HCT116 (cell line): ENCODE data around the gene RPS17. TPM values are rescaled to one million over a fixed set of nuclear protein-coding genes. Genes with fewer than 3 reads are reported as not detected.

Experiments used
- ATAC-seq: fragments of 200-7000 bp; cut with Tn5 transposase; 2 replicates; pipeline ENCODE4 v1.9.1; 2020; ENCODE audit warnings: mild to moderate bottlenecking, moderate library complexity
- BruUV-seq: library from RNA; stranded (reverse); fragments of 400-500 nt; replicated peaks from 2 replicates; lab custom pipeline; 2021; lab: Mats Ljungman, UMichigan
- CTCF ChIA-PET: fragments of 300-600 bp; sonication (Branson Sonifier 250); formaldehyde crosslinking; loops from one replicate; lab custom pipeline; 2021; ENCODE audit warnings: antibody characterized with exemption; lab: Charles Lee
- POLR2A ChIA-PET: fragments of 300-600, 350-600 bp; sonication (Branson Sonifier 250); formaldehyde crosslinking; loops from one replicate; lab custom pipeline; 2021; ENCODE audit warnings: antibody characterized with exemption; lab: Charles Lee
- RAD21 ChIA-PET, 2 experiments: fragments of 300-600 bp; sonication (Branson Sonifier 250); formaldehyde crosslinking; loops; one replicate each; lab custom pipeline; 2023; ENCODE audit warnings: low total read pairs in 2 of 2; ENCODE audit not compliant: uncharacterized antibody in 2 of 2, unreplicated experiment in 2 of 2, low non-redundant PET in 1 of 2; lab: Charles Lee
- DNase-seq: peaks from one replicate; pipeline ENCODE4 v3.0.0-alpha.2; 2010; ENCODE audit warnings: low read depth, low spot score
- H2AFZ ChIP-seq: fragments of 200-600 bp; shearing (Covaris generic), sonication (generic); 2 replicates; pipeline ENCODE4 v1.6.1; 2017; ENCODE audit warnings: low read depth, mixed run types, mixed read lengths, antibody characterized with exemption, low read length; ENCODE audit not compliant: poor library complexity, severe bottlenecking
- H3K27ac ChIP-seq: 2 replicates; pipeline ENCODE4 v1.5.1; 2012; ENCODE audit warnings: low read depth, low read length
- H3K27me3 ChIP-seq: fragments of 200-600 bp; sonication (generic); 2 replicates; pipeline ENCODE4 v1.6.1; 2016; ENCODE audit warnings: mixed run types, low read length, mixed read lengths; ENCODE audit not compliant: insufficient read depth
- H3K36me3 ChIP-seq, 2 experiments: fragments of 200-500 bp in 1 of 2; fragments of 200-600 bp in 1 of 2; sonication (Bioruptor generic) in 1 of 2; sonication (generic) in 1 of 2; 2 replicates each; pipeline versions ENCODE4 v1.5.1 to v1.6.1; 2014 to 2016; ENCODE audit warnings: low read length in 2 of 2, inconsistent platforms in 1 of 2, mixed read lengths in 1 of 2, mixed run types in 1 of 2; ENCODE audit not compliant: insufficient read depth in 2 of 2, control insufficient read depth in 1 of 2
- H3K4me1 ChIP-seq, 2 experiments: fragments of 200-600 bp in 1 of 2; sonication (generic) in 1 of 2; 2 replicates each; pipeline versions ENCODE4 v1.5.1 to v1.6.1; 2012 to 2017; ENCODE audit warnings: low read length in 2 of 2, inconsistent platforms in 1 of 2, mild to moderate bottlenecking in 1 of 2, mixed read lengths in 1 of 2, mixed run types in 1 of 2, moderate library complexity in 1 of 2; ENCODE audit not compliant: insufficient read depth in 2 of 2, control insufficient read depth in 1 of 2
- H3K4me2 ChIP-seq: fragments of 200-600 bp; sonication (generic); 2 replicates; pipeline ENCODE4 v1.6.1; 2017; ENCODE audit warnings: mixed run types, low read length, mixed read lengths
- H3K4me3 ChIP-seq, 2 experiments: fragments of 200-600 bp in 1 of 2; sonication (generic) in 1 of 2; replicated peaks in 1 of 2; 2 replicates each; pipeline ENCODE4 v1.5.1; 2011 to 2016; ENCODE audit warnings: low read length in 2 of 2, control low read depth in 1 of 2, low read depth in 1 of 2, mild to moderate bottlenecking in 1 of 2, mixed read lengths in 1 of 2, mixed run types in 1 of 2
- H3K79me2 ChIP-seq: fragments of 200-600 bp; sonication (generic); 2 replicates; pipeline ENCODE4 v1.6.1; 2017; ENCODE audit warnings: mild to moderate bottlenecking, mixed run types, low read length, moderate library complexity, mixed read lengths; ENCODE audit not compliant: insufficient read depth
- H3K9ac ChIP-seq: fragments of 200-600 bp; sonication (generic); 2 replicates; pipeline ENCODE4 v1.6.1; 2016; ENCODE audit warnings: low read length, mixed read lengths
- H3K9me2 ChIP-seq: fragments of 200-600 bp; sonication (generic), shearing (Covaris generic); 2 replicates; pipeline ENCODE4 v1.6.1; 2017; ENCODE audit warnings: mixed run types, mild to moderate bottlenecking, moderate library complexity; ENCODE audit not compliant: insufficient read depth
- H3K9me3 ChIP-seq, 2 experiments: fragments of 200-500 bp in 1 of 2; fragments of 200-600 bp in 1 of 2; sonication (Bioruptor generic) in 1 of 2; sonication (generic) in 1 of 2; 2 replicates each; pipeline ENCODE4 v1.6.1; 2014 to 2017; ENCODE audit warnings: low read length in 2 of 2, mixed read lengths in 2 of 2, inconsistent platforms in 1 of 2, low read depth in 1 of 2, mild to moderate bottlenecking in 1 of 2, mixed run types in 1 of 2, moderate library complexity in 1 of 2; ENCODE audit not compliant: control insufficient read depth in 1 of 2, insufficient read depth in 1 of 2
- H4K20me1 ChIP-seq: fragments of 200-600 bp; sonication (generic), shearing (Covaris generic); 2 replicates; pipeline ENCODE4 v1.6.1; 2017; ENCODE audit warnings: mixed run types, mild to moderate bottlenecking, moderate library complexity; ENCODE audit not compliant: insufficient read depth
- ATF3 ChIP-seq: IDR thresholded peaks from 2 replicates; pipeline ENCODE4 v1.6.1; 2012
- ELF1 ChIP-seq: IDR thresholded peaks from 2 replicates; pipeline ENCODE4 v1.6.1; 2012; ENCODE audit warnings: low read depth, borderline replicate concordance
- EZH2 ChIP-seq: fragments of 200-600 bp; sonication (generic); IDR thresholded peaks from 2 replicates; pipeline ENCODE4 v1.6.1; 2017; ENCODE audit warnings: antibody characterized with exemption, mixed run types
- EZH2phosphoT487 ChIP-seq: fragments of 200-600 bp; IDR thresholded peaks from 2 replicates; pipeline ENCODE4 v1.6.1; 2018; ENCODE audit warnings: antibody characterized with exemption, borderline replicate concordance
- FOSL1 ChIP-seq: IDR thresholded peaks from 2 replicates; pipeline ENCODE4 v1.6.1; 2012; ENCODE audit warnings: low read depth
- TCF7L2 ChIP-seq: IDR thresholded peaks from 2 replicates; pipeline ENCODE4 v1.7.0; 2011; ENCODE audit warnings: borderline replicate concordance, inconsistent platforms; ENCODE audit not compliant: insufficient read depth, insufficient read length; ENCODE audit errors: extremely low read depth
- YY1 ChIP-seq: IDR thresholded peaks from 2 replicates; pipeline ENCODE4 v1.6.1; 2011; ENCODE audit warnings: low read length, low read depth, moderate library complexity, mild to moderate bottlenecking; ENCODE audit not compliant: insufficient replicate concordance; ENCODE audit errors: extremely low read depth
- intact Hi-C: fragments of 100-400 bp; cut with micrococcal nuclease; formaldehyde crosslinking; loops from 2 replicates; pipeline ENCODE4 v1.10.0; 2022
- total RNA-seq: library from RNA; stranded (reverse); gene quantifications from one replicate; pipeline ENCODE4 v1.2.1, GENCODE V29; 2021; ENCODE audit not compliant: unreplicated experiment
- TF ChIP-seq, protein P1 (sequence below): IDR thresholded peaks from 2 replicates; pipeline ENCODE4 v1.6.1; 2011; ENCODE audit warnings: mild to moderate bottlenecking, low read length, moderate library complexity; ENCODE audit not compliant: insufficient replicate concordance; ENCODE audit errors: extremely low read depth
- TF ChIP-seq, protein P2 (sequence below): IDR thresholded peaks from 2 replicates; pipeline ENCODE4 v1.6.1; 2012; ENCODE audit warnings: low read depth
- TF ChIP-seq, protein P3 (sequence below): IDR thresholded peaks from 2 replicates; pipeline ENCODE4 v1.6.1; 2012

The RPS17 gene
- total RNA-seq, 1 experiment from 2014 or later: 2,385 TPM

DNA sequence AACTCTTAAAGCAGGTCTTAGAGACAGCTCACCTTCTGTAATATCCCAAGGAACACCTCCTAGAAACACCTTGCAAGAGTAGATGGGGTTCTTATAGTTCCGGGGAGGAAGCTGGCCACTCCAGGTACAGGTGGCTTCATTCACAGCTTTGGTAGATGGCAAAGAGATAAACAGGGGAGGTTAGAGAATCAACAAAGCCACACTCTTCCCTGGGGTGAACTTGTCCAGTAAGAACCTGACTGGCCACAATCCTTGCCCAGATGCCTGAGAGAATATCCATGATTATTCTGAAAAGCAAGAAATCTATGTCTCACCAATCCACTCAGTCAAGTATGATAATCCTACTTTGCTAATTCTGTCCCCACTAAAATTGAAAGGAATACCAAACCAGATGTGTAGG is 13.6 kb upstream of the RPS17 start:
- Histone ChIP-seq H3K27me3 (peaks cover 14% of the 10 kb centered on the region), H3K4me2 (no peak overlapping the region), H2AFZ (no peak overlapping the region), H3K4me3 (no peak overlapping the region), H3K9me2 (no peaks in the 10 kb centered on the region), H4K20me1 (no peaks in the 10 kb centered on the region), H3K36me3 (no peaks in the 10 kb centered on the region), H3K79me2 (no peaks in the 10 kb centered on the region), H3K27ac (no peak overlapping the region), H3K9ac (no peak overlapping the region), H3K4me1 (peaks cover 0 to 3% of the 10 kb centered on the region in 2 experiments; a peak in 1 of 4 replicates), H3K9me3 (no peaks in the 10 kb centered on the region)
- no peak for DNase-seq
- BruUV-seq: no TSS peak
- RAD21 ChIA-PET: no interaction called here
- TF ChIP-seq EZH2 (no peak), YY1 (no peak), FOSL1 (no peak), ELF1 (no peak)
- TF ChIP-seq, protein P1, sequence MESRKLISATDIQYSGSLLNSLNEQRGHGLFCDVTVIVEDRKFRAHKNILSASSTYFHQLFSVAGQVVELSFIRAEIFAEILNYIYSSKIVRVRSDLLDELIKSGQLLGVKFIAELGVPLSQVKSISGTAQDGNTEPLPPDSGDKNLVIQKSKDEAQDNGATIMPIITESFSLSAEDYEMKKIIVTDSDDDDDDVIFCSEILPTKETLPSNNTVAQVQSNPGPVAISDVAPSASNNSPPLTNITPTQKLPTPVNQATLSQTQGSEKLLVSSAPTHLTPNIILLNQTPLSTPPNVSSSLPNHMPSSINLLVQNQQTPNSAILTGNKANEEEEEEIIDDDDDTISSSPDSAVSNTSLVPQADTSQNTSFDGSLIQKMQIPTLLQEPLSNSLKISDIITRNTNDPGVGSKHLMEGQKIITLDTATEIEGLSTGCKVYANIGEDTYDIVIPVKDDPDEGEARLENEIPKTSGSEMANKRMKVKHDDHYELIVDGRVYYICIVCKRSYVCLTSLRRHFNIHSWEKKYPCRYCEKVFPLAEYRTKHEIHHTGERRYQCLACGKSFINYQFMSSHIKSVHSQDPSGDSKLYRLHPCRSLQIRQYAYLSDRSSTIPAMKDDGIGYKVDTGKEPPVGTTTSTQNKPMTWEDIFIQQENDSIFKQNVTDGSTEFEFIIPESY: no peak
- no peak for ATAC-seq
- POLR2A ChIA-PET: interaction anchor here (0.7 kb wide), 1 partner anchor 14 kb away, joined by 3 read pairs; the partner anchor contains the start of gene RPS17
- intact Hi-C loops: no loop called here
- CTCF ChIA-PET: no interaction called here

GRCh38 chr15:82552861-82553260 is 12.6 kb upstream of the RPS17 start:
- Histone ChIP-seq H3K9ac (no peak overlapping the region), H2AFZ (no peak overlapping the region), H3K79me2 (no peaks in the 10 kb centered on the region), H3K4me2 (no peak overlapping the region), H3K27ac (no peak overlapping the region), H3K9me3 (no peaks in the 10 kb centered on the region), H4K20me1 (no peaks in the 10 kb centered on the region), H3K36me3 (no peaks in the 10 kb centered on the region), H3K27me3 (peaks cover 14% of the 10 kb centered on the region), H3K9me2 (no peaks in the 10 kb centered on the region), H3K4me3 (no peak overlapping the region), H3K4me1 (peaks cover 0 to 3% of the 10 kb centered on the region in 2 experiments; a peak in 1 of 4 replicates)
- intact Hi-C loops: no loop called here
- ChIA-PET POLR2A (no interaction called here), RAD21 (no interaction called here), CTCF (no interaction called here)
- no peak for DNase-seq
- no peak for ATAC-seq
- BruUV-seq: no TSS peak
- TF ChIP-seq, protein P1: no peak
- TF ChIP-seq, protein P2, sequence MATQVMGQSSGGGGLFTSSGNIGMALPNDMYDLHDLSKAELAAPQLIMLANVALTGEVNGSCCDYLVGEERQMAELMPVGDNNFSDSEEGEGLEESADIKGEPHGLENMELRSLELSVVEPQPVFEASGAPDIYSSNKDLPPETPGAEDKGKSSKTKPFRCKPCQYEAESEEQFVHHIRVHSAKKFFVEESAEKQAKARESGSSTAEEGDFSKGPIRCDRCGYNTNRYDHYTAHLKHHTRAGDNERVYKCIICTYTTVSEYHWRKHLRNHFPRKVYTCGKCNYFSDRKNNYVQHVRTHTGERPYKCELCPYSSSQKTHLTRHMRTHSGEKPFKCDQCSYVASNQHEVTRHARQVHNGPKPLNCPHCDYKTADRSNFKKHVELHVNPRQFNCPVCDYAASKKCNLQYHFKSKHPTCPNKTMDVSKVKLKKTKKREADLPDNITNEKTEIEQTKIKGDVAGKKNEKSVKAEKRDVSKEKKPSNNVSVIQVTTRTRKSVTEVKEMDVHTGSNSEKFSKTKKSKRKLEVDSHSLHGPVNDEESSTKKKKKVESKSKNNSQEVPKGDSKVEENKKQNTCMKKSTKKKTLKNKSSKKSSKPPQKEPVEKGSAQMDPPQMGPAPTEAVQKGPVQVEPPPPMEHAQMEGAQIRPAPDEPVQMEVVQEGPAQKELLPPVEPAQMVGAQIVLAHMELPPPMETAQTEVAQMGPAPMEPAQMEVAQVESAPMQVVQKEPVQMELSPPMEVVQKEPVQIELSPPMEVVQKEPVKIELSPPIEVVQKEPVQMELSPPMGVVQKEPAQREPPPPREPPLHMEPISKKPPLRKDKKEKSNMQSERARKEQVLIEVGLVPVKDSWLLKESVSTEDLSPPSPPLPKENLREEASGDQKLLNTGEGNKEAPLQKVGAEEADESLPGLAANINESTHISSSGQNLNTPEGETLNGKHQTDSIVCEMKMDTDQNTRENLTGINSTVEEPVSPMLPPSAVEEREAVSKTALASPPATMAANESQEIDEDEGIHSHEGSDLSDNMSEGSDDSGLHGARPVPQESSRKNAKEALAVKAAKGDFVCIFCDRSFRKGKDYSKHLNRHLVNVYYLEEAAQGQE: no peak
- TF ChIP-seq EZH2phosphoT487 (no peak), TCF7L2 (no peak), ATF3 (no peak), YY1 (no peak), ELF1 (no peak)
- TF ChIP-seq, protein P3, sequence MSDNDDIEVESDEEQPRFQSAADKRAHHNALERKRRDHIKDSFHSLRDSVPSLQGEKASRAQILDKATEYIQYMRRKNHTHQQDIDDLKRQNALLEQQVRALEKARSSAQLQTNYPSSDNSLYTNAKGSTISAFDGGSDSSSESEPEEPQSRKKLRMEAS: no peak
